Gastroesophageal sphincter (tissue), 3 donors: ENCODE measurements around the gene RBM19.
"Not testable (repeated sequence)": the region's sequence is repeated elsewhere in the genome, so short reads cannot be mapped to it uniquely, and the experiment has no call there.

Experiments
- EP300 ChIP-seq: sonication (generic); formaldehyde crosslinking; IDR thresholded peaks from one replicate; pipeline ENCODE4 v1.6.1; 2017; ENCODE audit warnings: antibody characterized with exemption, mild to moderate bottlenecking
- POLR2A ChIP-seq, 2 donors: fragments of 450-650 bp; IDR thresholded peaks; one replicate each; pipeline ENCODE4 v1.6.1; 2017; ENCODE audit warnings: antibody characterized with exemption in 2 of 2, mild to moderate bottlenecking in 2 of 2, moderate library complexity in 1 of 2
- POLR2AphosphoS5 ChIP-seq: sonication (generic); formaldehyde crosslinking; IDR thresholded peaks from one replicate; pipeline ENCODE4 v1.6.1; 2017; ENCODE audit warnings: antibody characterized with exemption
- TF ChIP-seq, protein P1 (sequence below), 4 experiments: fragments of 200-600 bp in 2 of 4; fragments of 450-650 bp in 2 of 4; sonication (generic) in 1 of 4; IDR thresholded peaks; one replicate each; pipeline ENCODE4 v1.5.1; 2017 to 2019; ENCODE audit warnings: antibody characterized with exemption in 4 of 4, mild to moderate bottlenecking in 2 of 4, moderate library complexity in 2 of 4

DNA sequence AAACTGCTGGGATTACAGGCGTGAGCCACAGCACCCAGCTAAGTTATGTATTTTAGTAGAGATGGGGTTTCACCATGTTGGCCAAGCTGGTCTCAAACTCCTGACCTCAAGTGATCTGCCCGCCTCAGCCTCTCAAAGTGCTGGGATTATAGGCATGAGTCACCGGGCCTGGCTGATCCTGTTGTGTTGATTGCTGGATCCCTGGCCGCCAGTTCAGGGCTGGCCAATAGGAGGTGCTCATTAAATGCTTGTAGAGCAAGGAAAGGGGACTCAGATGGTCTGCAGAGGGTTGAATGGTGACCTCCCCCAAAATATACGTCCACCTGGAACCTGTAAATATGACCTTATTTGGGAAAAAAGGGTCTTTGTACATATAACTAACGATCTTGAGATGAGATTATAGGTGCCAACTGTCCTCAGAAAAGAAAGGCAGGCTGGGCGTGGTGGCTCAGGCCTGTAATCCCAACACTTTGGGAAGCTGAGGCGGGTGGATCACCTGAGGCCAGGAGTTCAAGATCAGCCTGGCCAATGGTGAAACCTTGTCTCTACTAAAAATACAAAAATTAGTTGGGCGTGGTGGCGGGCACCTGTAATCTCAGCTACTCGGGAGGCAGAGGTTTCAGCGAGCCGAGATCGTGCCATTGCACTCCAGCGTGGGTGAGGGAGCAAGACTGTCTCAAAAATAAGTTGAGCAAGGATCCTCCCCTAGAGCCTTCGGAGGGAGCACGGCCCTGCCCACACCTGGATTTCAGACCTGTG, 156.5 kb downstream of the RBM19 start:
- TF ChIP-seq, protein P1, sequence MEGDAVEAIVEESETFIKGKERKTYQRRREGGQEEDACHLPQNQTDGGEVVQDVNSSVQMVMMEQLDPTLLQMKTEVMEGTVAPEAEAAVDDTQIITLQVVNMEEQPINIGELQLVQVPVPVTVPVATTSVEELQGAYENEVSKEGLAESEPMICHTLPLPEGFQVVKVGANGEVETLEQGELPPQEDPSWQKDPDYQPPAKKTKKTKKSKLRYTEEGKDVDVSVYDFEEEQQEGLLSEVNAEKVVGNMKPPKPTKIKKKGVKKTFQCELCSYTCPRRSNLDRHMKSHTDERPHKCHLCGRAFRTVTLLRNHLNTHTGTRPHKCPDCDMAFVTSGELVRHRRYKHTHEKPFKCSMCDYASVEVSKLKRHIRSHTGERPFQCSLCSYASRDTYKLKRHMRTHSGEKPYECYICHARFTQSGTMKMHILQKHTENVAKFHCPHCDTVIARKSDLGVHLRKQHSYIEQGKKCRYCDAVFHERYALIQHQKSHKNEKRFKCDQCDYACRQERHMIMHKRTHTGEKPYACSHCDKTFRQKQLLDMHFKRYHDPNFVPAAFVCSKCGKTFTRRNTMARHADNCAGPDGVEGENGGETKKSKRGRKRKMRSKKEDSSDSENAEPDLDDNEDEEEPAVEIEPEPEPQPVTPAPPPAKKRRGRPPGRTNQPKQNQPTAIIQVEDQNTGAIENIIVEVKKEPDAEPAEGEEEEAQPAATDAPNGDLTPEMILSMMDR (IDR thresholded peaks at IDR 0.05), result not testable (repeated sequence)
- not testable (repeated sequence) for TF ChIP-seq POLR2AphosphoS5; POLR2A (IDR thresholded peaks at IDR 0.05); EP300
